OCI-LY7 (cell line): ENCODE results near the gene OR51G2.

ENCODE experiments used
- CTCF ChIP-seq: fragments of 200-600 bp; sonication (generic); conservative IDR thresholded peaks from 2 replicates; pipeline ENCODE4 v1.5.1; 2014; ENCODE audit warnings: mild to moderate bottlenecking, antibody characterized with exemption, low read length, moderate library complexity, mixed read lengths
- EZH2phosphoT487 ChIP-seq: fragments of 200-600 bp; sonication (generic); IDR thresholded peaks from 2 replicates; pipeline ENCODE4 v1.6.1; 2018; ENCODE audit warnings: low read depth, borderline replicate concordance, mild to moderate bottlenecking, mixed run types, antibody characterized with exemption, low read length, moderate library complexity, mixed read lengths

GRCh38 chr11:4924239-4924638 is 5.1 kb upstream of the OR51G2 start, which contains the start of gene OR51G1:
- TF ChIP-seq CTCF (no peak), EZH2phosphoT487 (no peak)
